Activated T-helper 17 cell treated with anti-CD3 and anti-CD28 coated beads, Interleukin-2, amount 50 U/mL, for 72 hours (primary cell): ENCODE results near the gene PPP1R36. TPM values are rescaled to one million over a fixed set of nuclear protein-coding genes. Genes with fewer than 3 reads are reported as not detected.
A peak's percentile ranks its signal among the peaks of the same experiment; 100 is the strongest.
"Not testable (repeated sequence)": the region's sequence is repeated elsewhere in the genome, so short reads cannot be mapped to it uniquely, and the experiment has no call there.

Experiments used
- ATAC-seq: fragments of 150-1000 bp; cut with Tn5 transposase; replicated peaks from 2 replicates; pipeline ENCODE4 v1.10.0; 2021; ENCODE audit warnings: mild to moderate bottlenecking, moderate library complexity
- H3K27ac Mint-ChIP-seq: one replicate; pipeline ENCODE4 v1.8.0; 2022; ENCODE audit warnings: mixed read lengths
- H3K27me3 Mint-ChIP-seq: one replicate; pipeline ENCODE4 v1.8.0; 2022; ENCODE audit warnings: mixed read lengths
- H3K36me3 Mint-ChIP-seq: one replicate; pipeline ENCODE4 v1.8.0; 2022; ENCODE audit warnings: low read depth, mild to moderate bottlenecking, mixed read lengths
- H3K4me1 Mint-ChIP-seq: one replicate; pipeline ENCODE4 v1.8.0; 2022; ENCODE audit warnings: mixed read lengths
- H3K4me3 Mint-ChIP-seq: one replicate; pipeline ENCODE4 v1.8.0; 2022; ENCODE audit warnings: mild to moderate bottlenecking, mixed read lengths
- H3K9me3 Mint-ChIP-seq: one replicate; pipeline ENCODE4 v1.8.0; 2022; ENCODE audit warnings: mixed read lengths
- total RNA-seq, 2 donors: library from RNA; stranded (reverse); gene quantifications; one replicate each; pipeline ENCODE4 v1.2.3, GENCODE V29; 2022

Gene PPP1R36
- total RNA-seq, 2 donors from 2014 or later: not detected

GRCh38 chr14:64509036-64509435, 40.7 kb upstream of the PPP1R36 start:
- no peak for ATAC-seq
- no peaks in the 10 kb centered on the region for H3K27me3 Mint-ChIP-seq
- peak overlapping the region; percentile 91 for H3K4me3 Mint-ChIP-seq
- H3K4me1 Mint-ChIP-seq: peaks cover 43% of the 10 kb centered on the region
- peak overlapping the region; percentile 97 for H3K27ac Mint-ChIP-seq
- no peaks in the 10 kb centered on the region for H3K9me3 Mint-ChIP-seq
- H3K36me3 Mint-ChIP-seq: peaks cover 96% of the 10 kb centered on the region

GRCh38 chr14:64510825-64511671, 38.7 kb upstream of the PPP1R36 start:
- H3K4me3 Mint-ChIP-seq: peak overlapping the region; percentile 91
- ATAC-seq: no peak
- H3K36me3 Mint-ChIP-seq: peaks cover 85% of the 10 kb centered on the region
- H3K9me3 Mint-ChIP-seq: no peaks in the 10 kb centered on the region
- H3K4me1 Mint-ChIP-seq: peaks cover 45% of the 10 kb centered on the region
- peak overlapping the region; percentile 97 for H3K27ac Mint-ChIP-seq
- no peaks in the 10 kb centered on the region for H3K27me3 Mint-ChIP-seq

GRCh38 chr14:64513271-64513670, 36.5 kb upstream of the PPP1R36 start:
- Mint-ChIP-seq H3K27me3 (no peaks in the 10 kb centered on the region), H3K9me3 (no peaks in the 10 kb centered on the region), H3K4me3 (no peak overlapping the region), H3K27ac (no peak overlapping the region), H3K4me1 (peaks cover 37% of the 10 kb centered on the region), H3K36me3 (peaks cover 76% of the 10 kb centered on the region)
- no peak for ATAC-seq

GRCh38 chr14:64515053-64515452, 34.7 kb upstream of the PPP1R36 start:
- H3K27me3 Mint-ChIP-seq: no peaks in the 10 kb centered on the region
- ATAC-seq: no peak
- H3K4me1 Mint-ChIP-seq: peaks cover 25% of the 10 kb centered on the region
- no peak overlapping the region for H3K27ac Mint-ChIP-seq
- peaks cover 63% of the 10 kb centered on the region for H3K36me3 Mint-ChIP-seq
- H3K4me3 Mint-ChIP-seq: no peak overlapping the region
- no peaks in the 10 kb centered on the region for H3K9me3 Mint-ChIP-seq

GRCh38 chr14:64516969-64517368, 32.8 kb upstream of the PPP1R36 start:
- ATAC-seq: no peak
- no peak overlapping the region for H3K27ac Mint-ChIP-seq
- H3K4me1 Mint-ChIP-seq: peaks cover 11% of the 10 kb centered on the region
- peak overlapping the region; percentile 9 for H3K4me3 Mint-ChIP-seq
- H3K9me3 Mint-ChIP-seq: no peaks in the 10 kb centered on the region
- H3K27me3 Mint-ChIP-seq: no peaks in the 10 kb centered on the region
- H3K36me3 Mint-ChIP-seq: peaks cover 44% of the 10 kb centered on the region

- H3K27me3 Mint-ChIP-seq, H3K9me3 Mint-ChIP-seq, H3K27ac Mint-ChIP-seq, H3K4me3 Mint-ChIP-seq, ATAC-seq: not testable (repeated sequence)
- Mint-ChIP-seq H3K4me1 (peaks cover 11% of the 10 kb centered on the region), H3K36me3 (peaks cover 37% of the 10 kb centered on the region)
Observed at GRCh38 chr14:64517667-64518066, 32.1 kb upstream of the PPP1R36 start.

GRCh38 chr14:64518229-64518628, 31.5 kb upstream of the PPP1R36 start:
- Mint-ChIP-seq H3K27me3 (no peaks in the 10 kb centered on the region), H3K4me1 (peaks cover 11% of the 10 kb centered on the region), H3K27ac (no peak overlapping the region), H3K36me3 (peaks cover 32% of the 10 kb centered on the region), H3K9me3 (no peaks in the 10 kb centered on the region), H3K4me3 (no peak overlapping the region)
- ATAC-seq: no peak

GRCh38 chr14:64520699-64521098, 29.1 kb upstream of the PPP1R36 start:
- H3K4me3 Mint-ChIP-seq: no peak overlapping the region
- no peak for ATAC-seq
- H3K27me3 Mint-ChIP-seq: no peaks in the 10 kb centered on the region
- no peak overlapping the region for H3K27ac Mint-ChIP-seq
- H3K9me3 Mint-ChIP-seq: no peaks in the 10 kb centered on the region
- peaks cover 5% of the 10 kb centered on the region for H3K4me1 Mint-ChIP-seq
- peaks cover 27% of the 10 kb centered on the region for H3K36me3 Mint-ChIP-seq

- Mint-ChIP-seq H3K27ac (no peak overlapping the region), H3K36me3 (peaks cover 31% of the 10 kb centered on the region), H3K4me3 (no peak overlapping the region), H3K4me1 (peaks cover 5% of the 10 kb centered on the region), H3K9me3 (no peaks in the 10 kb centered on the region), H3K27me3 (no peaks in the 10 kb centered on the region)
- ATAC-seq: peak; percentile 77
Observed at GRCh38 chr14:64522591-64523355, 27.0 kb upstream of the PPP1R36 start.

- ATAC-seq: no peak
- no peaks in the 10 kb centered on the region for H3K4me1 Mint-ChIP-seq
- H3K36me3 Mint-ChIP-seq: peaks cover 27% of the 10 kb centered on the region
- H3K27me3 Mint-ChIP-seq: no peaks in the 10 kb centered on the region
- H3K4me3 Mint-ChIP-seq: no peak overlapping the region
- no peaks in the 10 kb centered on the region for H3K9me3 Mint-ChIP-seq
- H3K27ac Mint-ChIP-seq: no peak overlapping the region
Observed at GRCh38 chr14:64525354-64525753, 24.4 kb upstream of the PPP1R36 start.

- H3K4me1 Mint-ChIP-seq: no peaks in the 10 kb centered on the region
- H3K27me3 Mint-ChIP-seq: no peaks in the 10 kb centered on the region
- ATAC-seq: no peak
- no peak overlapping the region for H3K4me3 Mint-ChIP-seq
- H3K36me3 Mint-ChIP-seq: peaks cover 10% of the 10 kb centered on the region
- H3K27ac Mint-ChIP-seq: no peak overlapping the region
- H3K9me3 Mint-ChIP-seq: no peaks in the 10 kb centered on the region
Observed at GRCh38 chr14:64531567-64531966, 18.2 kb upstream of the PPP1R36 start.

- Mint-ChIP-seq H3K27ac (no peak overlapping the region), H3K4me3 (no peak overlapping the region), H3K4me1 (peaks cover 5% of the 10 kb centered on the region), H3K27me3 (no peaks in the 10 kb centered on the region), H3K9me3 (no peaks in the 10 kb centered on the region), H3K36me3 (peaks cover 9% of the 10 kb centered on the region)
- no peak for ATAC-seq
Observed at GRCh38 chr14:64536488-64537245, 13.1 kb upstream of the PPP1R36 start.

GRCh38 chr14:64540208-64541202, 9.3 kb upstream of the PPP1R36 start, which contains the start of gene HSPA2:
Gene HSPA2, plus strand, starts transcription at chr14:64540741. Its CDS starts 109 bp downstream, at chr14:64540850.
- Mint-ChIP-seq H3K27me3 (peaks cover 4% of the 10 kb centered on the region), H3K9me3 (no peaks in the 10 kb centered on the region), H3K36me3 (peaks cover 9% of the 10 kb centered on the region), H3K4me1 (peaks cover 12% of the 10 kb centered on the region), H3K27ac (peak within 1 kb of the TSS; percentile 87), H3K4me3 (peak within 1 kb of the TSS; percentile 89)
- ATAC-seq: peak; percentile 95
